K562 (cell line): ENCODE data around the gene NOL4L.

Experiments
- EZH2 ChIP-seq: IDR thresholded peaks from 2 replicates; pipeline ENCODE4 v1.6.1; 2012; ENCODE audit warnings: low read depth, mild to moderate bottlenecking, inconsistent platforms, low read length, borderline replicate concordance
- NFE2L1 ChIP-seq: fragments of 450-650 bp; IDR thresholded peaks from 2 replicates; pipeline ENCODE4 v1.6.1; 2016; ENCODE audit warnings: missing genetic modification characterization, low read depth, mild to moderate bottlenecking, missing compliant biosample characterization, moderate library complexity, borderline replicate concordance
- USF1 ChIP-seq: sonication (generic); formaldehyde crosslinking; IDR thresholded peaks from 2 replicates; pipeline ENCODE4 v1.9.0; 2022; ENCODE audit warnings: mild to moderate bottlenecking, missing genetic modification reagents
- ZNF384 ChIP-seq: IDR thresholded peaks from 2 replicates; pipeline ENCODE4 v1.6.1; 2012; ENCODE audit warnings: low read depth, low read length, improper control_type of control experiment
- TF ChIP-seq, protein P1 (sequence below), 3 experiments: IDR thresholded peaks in 2 of 3; conservative IDR thresholded peaks in 1 of 3; 2 replicates each; pipeline ENCODE4 v1.5.1; 2011 to 2012; ENCODE audit warnings: low read length in 3 of 3, mild to moderate bottlenecking in 3 of 3, control low read depth in 2 of 3, improper control_type of control experiment in 1 of 3, inconsistent platforms in 1 of 3, low read depth in 1 of 3, mixed read lengths in 1 of 3, moderate library complexity in 1 of 3; ENCODE audit not compliant: insufficient read depth in 2 of 3

DNA sequence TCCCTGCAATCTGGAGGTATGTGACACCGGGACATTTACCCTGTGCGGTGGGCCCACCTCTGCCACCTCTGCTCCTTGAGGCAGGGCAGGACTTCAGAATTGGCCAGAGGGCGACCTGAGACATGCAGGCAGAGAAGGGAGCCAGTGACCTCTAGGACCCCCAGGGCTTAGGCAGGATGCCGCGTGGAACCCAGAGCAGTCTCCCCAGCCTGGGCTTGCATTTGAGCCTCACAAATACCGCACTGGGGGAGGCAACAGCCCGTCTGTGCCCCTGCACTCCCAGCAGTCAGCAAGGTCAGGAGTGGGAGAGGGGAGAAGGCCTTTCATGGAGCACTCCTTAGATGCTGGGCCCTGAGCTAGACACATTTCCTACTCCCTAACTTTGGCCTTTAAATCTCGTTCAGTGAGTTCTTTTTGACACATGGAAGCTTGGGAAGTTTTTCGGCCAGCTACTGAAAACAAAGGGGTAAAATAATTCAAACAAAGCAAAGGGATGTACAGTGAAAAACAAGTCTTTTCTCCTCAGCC lies 46.9 kb upstream of the NOL4L start:
- TF ChIP-seq, protein P1, sequence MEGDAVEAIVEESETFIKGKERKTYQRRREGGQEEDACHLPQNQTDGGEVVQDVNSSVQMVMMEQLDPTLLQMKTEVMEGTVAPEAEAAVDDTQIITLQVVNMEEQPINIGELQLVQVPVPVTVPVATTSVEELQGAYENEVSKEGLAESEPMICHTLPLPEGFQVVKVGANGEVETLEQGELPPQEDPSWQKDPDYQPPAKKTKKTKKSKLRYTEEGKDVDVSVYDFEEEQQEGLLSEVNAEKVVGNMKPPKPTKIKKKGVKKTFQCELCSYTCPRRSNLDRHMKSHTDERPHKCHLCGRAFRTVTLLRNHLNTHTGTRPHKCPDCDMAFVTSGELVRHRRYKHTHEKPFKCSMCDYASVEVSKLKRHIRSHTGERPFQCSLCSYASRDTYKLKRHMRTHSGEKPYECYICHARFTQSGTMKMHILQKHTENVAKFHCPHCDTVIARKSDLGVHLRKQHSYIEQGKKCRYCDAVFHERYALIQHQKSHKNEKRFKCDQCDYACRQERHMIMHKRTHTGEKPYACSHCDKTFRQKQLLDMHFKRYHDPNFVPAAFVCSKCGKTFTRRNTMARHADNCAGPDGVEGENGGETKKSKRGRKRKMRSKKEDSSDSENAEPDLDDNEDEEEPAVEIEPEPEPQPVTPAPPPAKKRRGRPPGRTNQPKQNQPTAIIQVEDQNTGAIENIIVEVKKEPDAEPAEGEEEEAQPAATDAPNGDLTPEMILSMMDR (IDR thresholded peaks at IDR 0.05 in 2 of 3, conservative IDR thresholded peaks at IDR 0.05 in 1 of 3; ENCODE audit: insufficient read depth in 2 of 3, low read depth in 1 of 3, low read length in 3 of 3) = no peak
- TF ChIP-seq USF1 (CRISPR knock-in tag) (no peak), EZH2 (no peak), NFE2L1 (no peak), ZNF384 (no peak)
